Stimulated activated CD4-positive, alpha-beta T cell treated with anti-CD3 and anti-CD28 coated beads, Interleukin-1b, Interleukin-23, amount 100 ng/mL, for 4 hours (primary cell): Measurements from ENCODE around the gene MAN2B2.

Source experiments
- DNase-seq, 2 donors: peaks; one replicate each; pipeline ENCODE4 v3.0.0-alpha.2; 2020; ENCODE audit warnings: low read depth in 2 of 2

Gene MAN2B2

DNA sequence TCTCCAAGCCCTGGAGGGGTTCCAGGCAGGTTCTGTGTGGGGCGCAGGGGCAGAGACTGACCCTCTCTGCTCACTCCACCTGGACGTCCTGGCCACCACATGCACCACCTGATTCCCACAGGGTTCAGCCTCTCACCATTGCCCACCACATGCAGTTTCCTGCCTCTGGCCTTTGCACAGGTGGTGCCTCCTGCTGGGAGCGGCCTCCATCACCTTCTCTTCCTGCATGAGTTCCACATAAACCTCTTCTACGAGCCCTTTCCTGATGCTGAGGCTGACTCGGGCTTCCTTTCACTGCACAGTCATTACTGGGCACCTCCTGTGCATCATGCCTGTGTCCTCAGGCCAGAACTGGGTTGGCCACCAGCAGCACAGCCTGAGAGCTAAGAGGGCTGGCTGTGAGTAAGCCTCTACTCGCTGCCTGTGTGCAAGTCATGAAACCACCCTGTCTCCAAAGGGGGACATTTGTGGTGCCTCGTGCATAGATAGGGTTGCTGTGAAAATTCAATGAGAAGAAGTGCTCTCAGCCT, 19.9 kb downstream of the MAN2B2 start:
- DNase-seq, result no peak

DNA sequence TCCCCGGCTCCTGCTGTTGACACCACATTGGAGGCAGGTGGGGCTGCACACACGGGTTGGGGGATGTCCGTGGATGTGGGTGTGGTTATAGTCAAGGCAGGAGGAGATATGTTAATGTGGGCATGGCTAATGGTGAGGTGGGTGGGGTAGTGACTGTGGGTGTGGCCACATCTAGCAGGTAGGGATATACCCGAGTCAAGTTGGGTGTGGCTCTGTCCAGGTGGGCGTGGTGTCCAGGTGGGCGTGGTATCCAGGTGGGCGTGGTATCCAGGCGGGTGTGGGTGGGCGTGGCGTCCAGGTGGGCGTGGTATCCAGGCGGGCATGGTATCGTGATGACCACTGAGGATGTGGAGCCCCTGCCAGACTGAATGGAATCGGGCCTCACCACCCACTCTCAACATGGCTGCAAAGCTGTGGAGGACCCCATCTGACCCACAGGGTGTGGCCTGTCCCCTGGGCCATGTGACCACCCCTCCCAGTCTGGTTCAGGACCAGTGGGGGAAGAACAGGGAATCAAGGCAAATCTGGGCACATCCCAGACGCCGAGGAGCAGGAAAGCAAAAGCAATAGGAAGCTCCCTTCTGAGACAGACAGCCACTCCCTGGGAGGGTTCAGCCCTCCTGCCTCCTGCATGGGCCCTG, 21.0 kb downstream of the MAN2B2 start:
- no peak for DNase-seq

- no peak for DNase-seq
These were observed 22.0 kb downstream of the MAN2B2 start for GRCh38 chr4:6596948-6597347.

DNA sequence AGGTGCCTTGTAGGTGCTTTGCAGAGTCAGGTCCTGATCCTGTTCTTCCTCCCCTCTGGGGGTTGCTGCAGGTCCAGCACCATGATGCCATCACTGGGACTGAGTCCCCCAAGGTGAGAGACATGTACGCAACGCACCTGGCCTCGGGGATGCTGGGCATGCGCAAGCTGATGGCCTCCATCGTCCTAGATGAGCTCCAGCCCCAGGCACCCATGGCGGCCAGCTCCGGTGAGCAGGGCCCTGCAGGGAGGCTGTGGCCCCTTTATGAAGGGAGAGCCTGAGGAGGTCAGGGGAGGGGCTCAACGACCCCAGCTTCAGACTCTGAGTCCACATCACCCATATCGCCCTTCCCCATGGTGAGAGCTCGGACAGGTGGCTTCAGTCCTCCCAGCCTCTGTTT, 23.1 kb downstream of the MAN2B2 start:
- no peak for DNase-seq

GRCh38 chr4:6598641-6599040, 23.7 kb downstream of the MAN2B2 start:
- DNase-seq, result no peak

DNA sequence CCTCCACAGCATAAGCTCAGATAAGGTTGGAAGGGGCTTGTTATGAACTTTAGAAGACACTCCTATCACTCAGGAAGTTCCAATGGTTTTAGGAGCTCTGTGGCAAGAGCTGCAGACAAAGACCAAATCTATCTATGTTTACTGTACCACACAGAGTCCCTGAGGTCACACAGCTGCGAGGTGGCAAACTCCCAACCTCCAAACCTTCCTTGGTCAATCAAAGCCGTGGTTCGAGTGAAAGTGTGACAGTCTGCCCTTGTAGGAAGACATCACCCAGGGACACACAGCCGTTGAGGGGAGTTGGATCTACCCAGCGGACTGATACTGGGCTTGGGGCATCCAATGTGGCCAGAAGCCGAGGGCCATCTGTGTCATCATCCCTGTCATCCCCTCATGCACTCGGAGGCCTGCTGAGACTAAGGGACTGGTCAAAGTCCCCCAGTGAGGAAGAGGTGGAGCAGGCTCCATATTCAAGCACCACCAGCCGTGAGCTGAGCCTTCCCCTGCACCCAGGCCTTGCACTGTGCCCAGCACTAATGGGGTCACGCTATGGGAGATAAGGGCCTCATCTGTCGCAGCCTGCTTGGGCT, 26.8 kb downstream of the MAN2B2 start:
- DNase-seq, result no peak

GRCh38 chr4:6602289-6602688, 27.3 kb downstream of the MAN2B2 start:
- DNase-seq, result no peak

- DNase-seq, result no peak
These were observed 28.1 kb downstream of the MAN2B2 start for GRCh38 chr4:6603128-6603527.

GRCh38 chr4:6605114-6605513, 30.1 kb downstream of the MAN2B2 start:
- no peak for DNase-seq

GRCh38 chr4:6605605-6606004, 30.6 kb downstream of the MAN2B2 start:
- no peak for DNase-seq

DNA sequence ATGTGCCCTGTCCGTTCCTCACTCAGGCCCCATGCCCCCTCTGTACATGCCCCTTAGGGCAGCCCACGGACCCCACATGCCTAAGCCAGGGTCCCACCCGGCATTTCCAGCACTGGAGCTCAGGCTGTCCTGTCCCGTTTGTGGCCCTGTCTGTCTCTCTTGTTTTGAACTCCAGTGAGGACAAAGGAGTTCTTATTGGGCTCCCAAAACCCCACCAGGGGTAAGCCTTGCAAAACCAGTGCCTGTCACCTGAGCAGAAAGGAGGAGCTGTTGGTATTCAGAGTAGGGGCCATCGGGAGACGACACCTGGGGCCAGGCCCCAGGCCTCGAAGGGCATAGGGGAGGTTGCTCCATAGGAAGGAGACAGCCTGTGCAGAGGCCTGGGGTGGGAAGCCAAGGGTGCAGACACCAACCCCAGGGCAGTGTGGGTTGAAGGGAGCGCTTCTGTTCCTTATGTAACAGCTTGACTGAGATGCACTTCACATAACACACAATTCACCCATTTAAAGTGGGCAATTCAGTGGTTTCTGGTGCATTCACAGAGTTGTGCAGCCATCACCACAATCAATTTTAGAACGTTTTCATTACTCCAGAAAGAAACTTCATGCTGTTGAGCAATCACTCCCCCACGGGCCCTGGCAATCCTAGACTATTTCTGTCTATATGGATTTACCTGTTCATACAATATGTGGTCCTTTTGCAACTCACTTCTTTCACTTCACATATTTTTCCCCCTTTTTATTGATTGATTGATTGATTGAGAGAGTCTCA, 31.7 kb downstream of the MAN2B2 start:
- DNase-seq, result no peak

DNA sequence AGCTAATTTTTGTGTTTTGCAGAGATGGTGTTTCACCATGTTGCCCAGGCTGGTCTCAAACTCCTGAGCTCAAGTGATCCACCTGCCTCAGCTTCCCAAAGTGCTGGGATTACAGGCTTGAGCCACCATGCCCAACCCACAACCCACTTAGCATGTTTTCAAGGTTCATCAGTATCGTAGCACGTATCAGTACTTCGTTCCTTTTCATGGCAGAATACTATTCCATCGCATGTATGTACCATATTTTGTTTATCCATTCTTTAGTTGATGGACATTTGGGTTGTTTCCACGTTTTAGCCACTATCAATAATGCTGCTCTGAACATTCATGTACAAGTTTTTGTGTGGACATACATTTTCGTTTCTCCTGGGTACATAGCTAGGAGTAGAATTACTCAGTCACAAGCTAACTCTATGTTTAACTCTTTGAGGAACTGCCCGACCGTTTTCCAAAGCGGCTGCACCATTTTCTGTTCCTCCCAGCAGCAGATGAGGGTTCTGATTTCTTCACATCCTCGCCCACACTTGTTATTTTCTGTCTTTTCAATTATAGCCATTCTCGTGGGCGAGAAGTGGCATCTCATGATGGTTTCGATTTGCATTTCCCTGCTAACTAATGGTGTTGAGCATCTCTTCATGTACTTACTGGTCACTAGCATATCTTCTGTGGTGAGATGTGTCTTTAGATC, 32.5 kb downstream of the MAN2B2 start:
- DNase-seq, result no peak

- no peak for DNase-seq
These were observed 33.9 kb downstream of the MAN2B2 start for GRCh38 chr4:6608758-6609414.

GRCh38 chr4:6609415-6610079, 34.6 kb downstream of the MAN2B2 start:
- no peak for DNase-seq

GRCh38 chr4:6610856-6611430, 36.0 kb downstream of the MAN2B2 start:
- no peak for DNase-seq

DNA sequence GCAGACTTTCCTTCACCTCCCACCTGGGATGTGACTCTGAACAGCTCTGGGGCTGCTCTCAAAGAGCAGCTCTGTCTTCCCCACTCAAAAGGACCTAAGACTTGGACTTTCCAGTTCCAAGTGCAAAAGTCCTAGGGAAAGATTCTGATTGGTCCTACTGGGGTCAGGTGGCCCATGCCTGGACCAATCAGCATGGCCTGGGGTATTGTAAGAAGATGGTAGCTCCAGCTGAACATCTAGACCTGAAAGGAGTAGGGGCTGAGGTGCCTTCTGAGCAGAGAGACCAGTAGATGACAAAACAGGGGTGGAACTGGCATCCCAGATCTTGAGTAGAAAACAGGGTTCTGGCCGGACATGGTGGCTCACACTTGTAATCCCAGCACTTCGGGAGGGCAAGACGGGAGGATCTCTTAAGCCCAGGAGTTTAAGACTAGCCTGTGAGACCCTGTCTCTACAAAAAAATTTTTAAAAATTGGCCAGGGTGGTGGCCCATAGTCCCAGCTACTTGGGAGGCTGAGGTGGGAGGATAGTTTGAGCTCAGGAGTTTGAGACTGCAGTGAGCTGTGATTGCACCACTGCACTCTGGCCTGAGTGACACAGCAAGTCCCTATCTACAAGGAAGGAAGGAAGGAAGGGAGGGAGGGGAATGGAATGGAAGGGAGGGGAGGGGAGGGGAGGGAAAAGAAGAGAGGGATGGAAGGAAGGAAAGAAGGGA, 38.1 kb downstream of the MAN2B2 start:
- DNase-seq, result no peak

DNA sequence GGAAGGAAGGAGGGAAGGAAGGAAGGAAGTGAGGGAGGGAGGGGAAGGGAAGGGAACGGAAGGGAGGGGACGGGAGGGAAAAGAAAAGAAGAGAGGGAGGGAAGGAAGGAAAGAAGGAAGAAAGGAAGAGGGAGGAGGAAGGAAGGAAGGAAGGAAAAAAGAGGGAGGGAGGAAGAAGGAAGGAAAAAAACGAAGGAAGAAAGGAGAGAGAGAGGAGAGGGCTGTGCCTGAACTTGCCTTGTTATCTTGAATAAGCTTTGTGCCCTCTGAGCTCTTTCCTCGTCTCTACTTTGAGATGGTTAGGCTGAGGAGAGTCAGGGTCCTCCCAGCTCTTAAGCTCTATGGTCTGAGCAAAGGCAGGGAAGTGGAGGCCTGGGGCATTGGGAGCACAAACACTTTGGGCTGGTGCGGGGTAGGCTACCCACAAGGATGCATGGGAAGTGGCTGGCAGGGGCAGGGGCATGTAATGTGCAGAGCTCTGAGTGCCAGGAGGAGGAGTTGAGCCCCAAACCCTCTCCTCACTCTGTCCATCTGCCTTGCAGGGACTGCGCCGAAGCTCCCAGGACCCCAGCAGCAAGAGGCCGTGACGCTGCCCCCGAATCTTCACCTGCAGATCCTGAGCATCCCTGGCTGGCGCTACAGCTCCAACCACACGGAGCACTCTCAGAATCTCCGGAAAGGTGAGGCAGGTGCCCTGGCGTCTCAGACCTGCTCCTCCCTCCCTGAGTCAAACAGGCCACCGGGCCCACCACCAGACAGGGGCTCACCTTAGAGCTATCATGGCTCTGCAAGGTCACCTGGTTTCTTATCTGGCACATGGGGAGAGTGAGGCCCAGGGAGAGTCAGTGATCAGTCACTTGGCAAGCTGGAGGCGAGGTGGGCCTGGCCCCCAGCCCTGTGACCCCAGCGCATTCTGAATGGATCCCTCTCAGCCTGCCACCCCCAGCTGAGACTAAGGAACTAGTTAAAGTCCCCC, 39.0 kb downstream of the MAN2B2 start:
- no peak for DNase-seq

- DNase-seq, result no peak
These were observed 39.8 kb downstream of the MAN2B2 start for GRCh38 chr4:6614701-6615230.
